Right lobe of liver (tissue), 6 donors: Measurements from ENCODE around the gene GRM8. TPM values are rescaled to one million over a fixed set of nuclear protein-coding genes. Genes with fewer than 3 reads are reported as not detected.

Source experiments
- ATAC-seq, 4 donors: fragments of 200-7000 bp; cut with Tn5 transposase; one replicate each; pipeline ENCODE4 v1.9.1; 2020; ENCODE audit warnings: mild to moderate bottlenecking in 4 of 4, moderate library complexity in 4 of 4
- DNase-seq, 3 donors: peaks; one replicate each; pipeline ENCODE4 v3.0.0-alpha.2; 2020
- H3K27ac ChIP-seq, 3 donors: fragments of 200-600 bp; one replicate each; pipeline ENCODE4 v1.8.0; 2022
- H3K27me3 ChIP-seq, 2 donors: fragments of 200-600 bp; one replicate each; pipeline ENCODE4 v1.8.0; 2022
- H3K36me3 ChIP-seq, 4 donors: fragments of 200-600 bp; sonication (generic) in 1 of 4; one replicate each; pipeline versions ENCODE4 v1.5.1 to v1.8.0; 2017 to 2022; ENCODE audit warnings: control low read depth in 1 of 4
- H3K4me1 ChIP-seq, 4 donors: fragments of 200-600 bp; sonication (generic) in 1 of 4; one replicate each; pipeline versions ENCODE4 v1.5.1 to v1.8.0; 2017 to 2022; ENCODE audit warnings: control low read depth in 1 of 4
- H3K4me3 ChIP-seq, 3 donors: fragments of 200-600 bp; one replicate each; pipeline ENCODE4 v1.8.0; 2022
- H3K9me3 ChIP-seq, 4 donors: fragments of 200-600 bp; sonication (generic) in 1 of 4; one replicate each; pipeline versions ENCODE4 v1.5.1 to v1.8.0; 2017 to 2022; ENCODE audit warnings: control low read depth in 1 of 4
- CTCF ChIP-seq, 4 donors: fragments of 200-600 bp in 3 of 4; fragments of 450-650 bp in 1 of 4; IDR thresholded peaks; one replicate each; pipeline versions ENCODE4 v1.5.1 to v1.8.0; 2016 to 2022; ENCODE audit warnings: antibody characterized with exemption in 4 of 4, mild to moderate bottlenecking in 2 of 4
- POLR2A ChIP-seq: fragments of 450-650 bp; IDR thresholded peaks from one replicate; pipeline ENCODE4 v1.6.1; 2017; ENCODE audit warnings: antibody characterized with exemption, mild to moderate bottlenecking
- WGBS: methylation state at CpG from one replicate; pipeline ENCODE4 v1.1.6; 2018; ENCODE audit warnings: low coverage, low lambda C conversion rate; ENCODE audit not compliant: insufficient coverage; ENCODE audit errors: missing lambda C conversion rate; 5-methylcytosine and 5-hydroxymethylcytosine counted together
- intact Hi-C, 2 donors: fragments of 100-400 bp; cut with DNase I; formaldehyde crosslinking; loops; one replicate each; pipeline versions ENCODE4 v1.11.2 to v1.14.1; 2022
- total RNA-seq, 6 experiments: library from RNA; depleted of rRNA in 2 of 6; stranded (reverse); fragments of >200 nt in 2 of 6; fragmentation: NEBNext Ultra II Directional in 3 of 6; extraction: Animal tissue kit (Norgen Biotek cat#: 25700) in 3 of 6; gene quantifications; one replicate each; pipeline versions ENCODE4 v1.1.0 to v1.2.4, GENCODE V29; 2016 to 2023
- donor health status: DM: no; HTN: yes; CAD: no.
- donor health status: DM: no; HTN: no; CAD: no.
- donor health status: DM: no; HTN: no; CAD: no.
- donor health status: DM: no; HTN: yes; CAD: no.
- donor health status: DM: no; HTN: yes; CAD: no.

Gene GRM8
- total RNA-seq, 6 experiments from 2014 or later, result 0.12 to 8.4 (median 2.7) TPM

GRCh38 chr7:126728967-126729366 is 523.8 kb downstream of the GRM8 start:
- H3K9me3 ChIP-seq, result no peaks in the 10 kb centered on the region
- DNase-seq (no peak), ATAC-seq (no peak)
- no peak overlapping the region for H3K27ac ChIP-seq
- H3K36me3 ChIP-seq, result no peaks in the 10 kb centered on the region
- intact Hi-C loops, result no loop called here
- H3K4me3 ChIP-seq, result no peak overlapping the region
- no peaks in the 10 kb centered on the region for H3K4me1 ChIP-seq
- no peaks in the 10 kb centered on the region for H3K27me3 ChIP-seq
- 20% methylated on average over 1 of the region's 2 CpGs for WGBS
- TF ChIP-seq CTCF (IDR thresholded peaks at IDR 0.05), result no peak
- no peak for TF ChIP-seq POLR2A

GRCh38 chr7:126727930-126728391 is 524.8 kb downstream of the GRM8 start:
- no peak overlapping the region for H3K4me3 ChIP-seq
- TF ChIP-seq POLR2A (no peak), CTCF (IDR thresholded peaks at IDR 0.05) (no peak)
- 64% methylated on average over 3 of the region's 5 CpGs for WGBS
- ATAC-seq, result no peak
- no peaks in the 10 kb centered on the region for H3K36me3 ChIP-seq
- no peaks in the 10 kb centered on the region for H3K4me1 ChIP-seq
- no peaks in the 10 kb centered on the region for H3K27me3 ChIP-seq
- no peaks in the 10 kb centered on the region for H3K9me3 ChIP-seq
- H3K27ac ChIP-seq, result no peak overlapping the region
- intact Hi-C loops, result no loop called here
- DNase-seq, result no peak

- no peak for TF ChIP-seq CTCF (IDR thresholded peaks at IDR 0.05)
- no peak for TF ChIP-seq POLR2A
- DNase-seq, result no peak
- ATAC-seq, result no peak
- no peaks in the 10 kb centered on the region for H3K36me3 ChIP-seq
- H3K4me3 ChIP-seq, result no peak overlapping the region
- H3K27ac ChIP-seq, result no peak overlapping the region
- no peaks in the 10 kb centered on the region for H3K9me3 ChIP-seq
- no peaks in the 10 kb centered on the region for H3K27me3 ChIP-seq
- H3K4me1 ChIP-seq, result no peaks in the 10 kb centered on the region
- intact Hi-C loops, result no loop called here
- 55% methylated on average over 4 of the region's 4 CpGs for WGBS
These were observed 528.7 kb downstream of the GRM8 start for GRCh38 chr7:126723966-126724544.

GRCh38 chr7:126720232-126720631 is 532.5 kb downstream of the GRM8 start:
- intact Hi-C loops, result no loop called here
- no peaks in the 10 kb centered on the region for H3K4me1 ChIP-seq
- H3K27me3 ChIP-seq, result no peaks in the 10 kb centered on the region
- WGBS, result 64% methylated on average over 2 of the region's 2 CpGs
- TF ChIP-seq POLR2A (no peak), CTCF (IDR thresholded peaks at IDR 0.05) (no peak)
- DNase-seq, result no peak
- no peak for ATAC-seq
- H3K36me3 ChIP-seq, result no peaks in the 10 kb centered on the region
- no peaks in the 10 kb centered on the region for H3K9me3 ChIP-seq
- H3K27ac ChIP-seq, result no peak overlapping the region
- H3K4me3 ChIP-seq, result no peak overlapping the region

- intact Hi-C loops, result no loop called here
- Histone ChIP-seq H3K36me3 (no peaks in the 10 kb centered on the region), H3K4me3 (no peak overlapping the region), H3K27me3 (no peaks in the 10 kb centered on the region), H3K9me3 (no peaks in the 10 kb centered on the region), H3K4me1 (no peaks in the 10 kb centered on the region), H3K27ac (no peak overlapping the region)
- no peak for DNase-seq
- no peak for ATAC-seq
- TF ChIP-seq POLR2A (no peak), CTCF (IDR thresholded peaks at IDR 0.05) (no peak)
- 73% methylated on average over 3 of the region's 3 CpGs for WGBS
These were observed 534.3 kb downstream of the GRM8 start for GRCh38 chr7:126718419-126718818.
